NCI-H774 (cell line): Measurements from ENCODE around the gene DUOXA1.
"Not testable (repeated sequence)": the region's sequence is repeated elsewhere in the genome, so short reads cannot be mapped to it uniquely, and the experiment has no call there.

Experiments used
- DNase-seq: peaks from one replicate; lab custom pipeline; 2025; lab: John Stamatoyannopoulos, UW

Gene DUOXA1

GRCh38 chr15:45089712-45090373, 39.8 kb downstream of the DUOXA1 start:
- no peak for DNase-seq

- no peak for DNase-seq
Measured at GRCh38 chr15:45088801-45089711, 40.6 kb downstream of the DUOXA1 start.

GRCh38 chr15:45087513-45087912, 42.2 kb downstream of the DUOXA1 start:
- no peak for DNase-seq

- no peak for DNase-seq
Measured at GRCh38 chr15:45084163-45084562, 45.5 kb downstream of the DUOXA1 start.

- no peak for DNase-seq
Measured at GRCh38 chr15:45083223-45083622, 46.5 kb downstream of the DUOXA1 start.

GRCh38 chr15:45082412-45082811, 47.3 kb downstream of the DUOXA1 start:
- DNase-seq, result not testable (repeated sequence)

- not testable (repeated sequence) for DNase-seq
Measured at GRCh38 chr15:45080593-45080992, 49.1 kb downstream of the DUOXA1 start.

GRCh38 chr15:45079628-45080246, 49.9 kb downstream of the DUOXA1 start:
- DNase-seq, result not testable (repeated sequence)

- DNase-seq, result not testable (repeated sequence)
Measured at GRCh38 chr15:45079201-45079600, 50.5 kb downstream of the DUOXA1 start.

- not testable (repeated sequence) for DNase-seq
Measured at GRCh38 chr15:45077391-45077790, 52.3 kb downstream of the DUOXA1 start.

GRCh38 chr15:45075440-45076320, 54.0 kb downstream of the DUOXA1 start:
- DNase-seq, result not testable (repeated sequence)

GRCh38 chr15:45073602-45074001, 56.1 kb downstream of the DUOXA1 start:
- DNase-seq, result not testable (repeated sequence)

GRCh38 chr15:45069942-45070360, 59.7 kb downstream of the DUOXA1 start:
- DNase-seq, result not testable (repeated sequence)
